Activated CD8-positive, alpha-beta memory T cell treated with anti-CD3 and anti-CD28 coated beads for 48 hours (primary cell): ENCODE results near the gene GPR65.

Experiments
- DNase-seq, 3 experiments: peaks; one replicate each; pipeline ENCODE4 v3.0.0-alpha.2; 2020; ENCODE audit warnings: low read depth in 2 of 3, low spot score in 2 of 3

Gene GPR65

GRCh38 chr14:88005050-88005481, at the start of gene GPR65:
Gene GPR65 (plus strand): TSS chr14:88005135. CDS start chr14:88010848, 5,713 bp downstream.
- DNase-seq, result no peak

GRCh38 chr14:87955501-87955900, 49.4 kb upstream of the GPR65 start:
- no peak for DNase-seq

- DNase-seq, result no peak
These were observed 44.7 kb upstream of the GPR65 start for GRCh38 chr14:87960013-87960787.

- no peak for DNase-seq
These were observed 43.7 kb upstream of the GPR65 start for GRCh38 chr14:87961246-87961645.

- DNase-seq, result no peak
These were observed 38.1 kb upstream of the GPR65 start for GRCh38 chr14:87966816-87967215.

GRCh38 chr14:87967496-87967895, 37.4 kb upstream of the GPR65 start:
- DNase-seq, result no peak

GRCh38 chr14:87971010-87971409, 33.9 kb upstream of the GPR65 start:
- DNase-seq, result no peak

GRCh38 chr14:87975636-87976035, 29.3 kb upstream of the GPR65 start:
- no peak for DNase-seq

GRCh38 chr14:87979689-87980088, 25.2 kb upstream of the GPR65 start:
- DNase-seq, result no peak

GRCh38 chr14:87989221-87989955, 15.5 kb upstream of the GPR65 start:
- DNase-seq, result no peak

- no peak for DNase-seq
These were observed 15.0 kb upstream of the GPR65 start for GRCh38 chr14:87989956-87990299.

- no peak for DNase-seq
These were observed 14.3 kb upstream of the GPR65 start for GRCh38 chr14:87990682-87991081.

GRCh38 chr14:87992346-87992717, 12.6 kb upstream of the GPR65 start:
- no peak for DNase-seq

GRCh38 chr14:87992718-87993628, 12.0 kb upstream of the GPR65 start, which contains the start of gene GALC:
Gene GALC (minus strand): TSS chr14:87993182. CDS start chr14:87993164, 18 bp downstream.
- DNase-seq, result peak; percentile 82 to 90 (median 89)

GRCh38 chr14:87994974-87995373, 10.0 kb upstream of the GPR65 start:
- no peak for DNase-seq

GRCh38 chr14:87995500-87996290, 9.2 kb upstream of the GPR65 start:
- no peak for DNase-seq

- no peak for DNase-seq
These were observed 8.7 kb upstream of the GPR65 start for GRCh38 chr14:87996291-87996592.

GRCh38 chr14:87998482-87998881, 6.5 kb upstream of the GPR65 start:
- no peak for DNase-seq

GRCh38 chr14:87999277-87999676, 5.7 kb upstream of the GPR65 start:
- no peak for DNase-seq

GRCh38 chr14:88002421-88003075, 2.4 kb upstream of the GPR65 start:
- DNase-seq, result no peak
